Activated naive CD8-positive, alpha-beta T cell treated with anti-CD3 and anti-CD28 coated beads, Interleukin-2, amount 10 ng/mL, durations not matched to agents 7 days and 5 days (primary cell): ENCODE results near the gene TEC. TPM values are rescaled to one million over a fixed set of nuclear protein-coding genes. Genes with fewer than 3 reads are reported as not detected.
"Not testable (repeated sequence)": the region's sequence is repeated elsewhere in the genome, so short reads cannot be mapped to it uniquely, and the experiment has no call there.

Experiments used
- ATAC-seq: fragments of 150-1000 bp; cut with Tn5 transposase; one replicate; pipeline ENCODE4 v1.10.0; 2021; ENCODE audit warnings: low read depth, moderate library complexity
- POLR2A ChIA-PET: fragments of 350-600 bp; sonication (Branson Sonifier 250); formaldehyde crosslinking; loops from one replicate; lab custom pipeline; 2021; ENCODE audit warnings: antibody characterized with exemption; lab: Charles Lee
- DNase-seq: peaks from one replicate; pipeline ENCODE4 v3.0.0; 2021
- H3K27ac Mint-ChIP-seq: one replicate; pipeline ENCODE4 v1.8.0; 2022; ENCODE audit warnings: mild to moderate bottlenecking, mixed read lengths
- H3K27me3 Mint-ChIP-seq: one replicate; pipeline ENCODE4 v1.8.0; 2022; ENCODE audit warnings: mild to moderate bottlenecking, moderate library complexity, mixed read lengths
- H3K36me3 Mint-ChIP-seq: one replicate; pipeline ENCODE4 v1.8.0; 2021; ENCODE audit warnings: mild to moderate bottlenecking, mixed read lengths
- H3K4me1 Mint-ChIP-seq: one replicate; pipeline ENCODE4 v1.8.0; 2021; ENCODE audit warnings: mixed read lengths
- H3K4me3 Mint-ChIP-seq: one replicate; pipeline ENCODE4 v1.8.0; 2022; ENCODE audit warnings: mild to moderate bottlenecking, moderate library complexity, mixed read lengths
- H3K9me3 Mint-ChIP-seq: one replicate; pipeline ENCODE4 v1.8.0; 2021; ENCODE audit warnings: mixed read lengths
- total RNA-seq, 2 experiments: library from RNA; stranded (reverse); gene quantifications; one replicate each; pipeline ENCODE4 v1.2.3, GENCODE V29; 2021

TEC gene
- total RNA-seq, 2 experiments from 2014 or later: 4.2 TPM

DNA sequence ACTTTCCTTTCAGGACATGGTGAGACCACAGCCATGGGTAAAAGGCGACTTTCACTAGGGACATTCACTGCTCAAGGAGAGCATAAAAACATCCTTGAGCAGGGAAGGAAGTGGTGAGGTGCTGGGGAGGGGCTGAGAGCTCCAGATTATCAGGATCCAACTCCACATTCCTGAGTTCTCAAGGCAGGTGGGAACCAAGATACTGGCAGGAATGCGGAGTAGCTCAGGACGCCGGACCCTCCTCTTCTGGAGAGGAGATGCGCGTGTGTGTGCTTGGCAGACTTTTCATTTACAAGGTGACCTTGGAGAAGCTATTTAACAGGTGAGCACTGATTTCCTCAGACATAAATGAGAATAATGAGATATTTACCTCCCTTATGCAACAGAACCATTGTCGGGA lies 94.3 kb downstream of the TEC start:
- ATAC-seq: no peak
- H3K4me3 Mint-ChIP-seq: no peak overlapping the region
- peaks cover 3% of the 10 kb centered on the region for H3K9me3 Mint-ChIP-seq
- H3K27me3 Mint-ChIP-seq: no peaks in the 10 kb centered on the region
- POLR2A ChIA-PET: no interaction called here
- H3K36me3 Mint-ChIP-seq: peaks cover 3% of the 10 kb centered on the region
- peaks cover 20% of the 10 kb centered on the region for H3K4me1 Mint-ChIP-seq
- no peak for DNase-seq
- no peak overlapping the region for H3K27ac Mint-ChIP-seq

DNA sequence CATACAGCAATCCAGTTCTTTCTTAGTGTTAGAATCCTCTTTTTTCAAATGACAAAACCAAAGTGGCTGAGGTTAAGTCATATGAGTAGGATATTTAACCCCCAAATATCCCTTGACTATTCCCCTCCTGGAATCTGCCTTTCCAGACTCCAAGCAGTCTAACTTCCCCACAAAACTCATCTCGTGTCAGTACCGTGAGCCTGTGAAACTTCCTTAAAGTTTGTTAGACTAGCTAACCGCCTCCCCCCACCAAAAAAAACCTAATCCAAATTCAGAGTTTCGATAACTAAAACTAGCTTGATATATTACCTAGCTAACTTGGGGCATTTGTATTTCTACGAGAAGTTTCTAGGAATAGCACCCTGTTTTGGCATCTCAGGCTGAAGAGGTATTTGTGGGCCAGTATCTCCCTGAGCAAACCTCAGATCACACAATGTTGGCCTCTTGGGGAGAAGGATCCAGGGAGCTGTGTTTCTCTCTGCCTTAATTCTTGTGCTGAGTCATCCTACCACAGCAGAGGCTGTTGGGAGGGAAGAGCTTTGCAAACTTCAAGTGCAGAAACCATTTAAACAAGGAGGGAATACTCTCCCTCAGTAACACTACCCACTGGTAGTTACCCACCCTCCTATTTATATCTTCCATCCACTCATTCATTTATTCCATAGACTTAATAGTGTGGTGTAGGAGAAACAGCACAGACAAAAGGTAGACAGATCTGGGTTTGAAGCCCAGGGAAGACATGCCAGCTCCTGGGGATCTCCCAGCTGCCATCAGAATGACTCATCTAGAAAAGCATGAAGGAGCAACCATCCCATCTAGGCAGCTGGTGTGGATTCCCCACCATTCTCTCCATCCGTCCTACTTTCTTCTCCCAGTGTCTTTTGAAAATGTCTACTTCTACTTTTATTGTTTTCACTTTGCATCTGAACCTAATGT lies 96.3 kb downstream of the TEC start:
- Mint-ChIP-seq H3K27ac (peak overlapping the region; percentile 1), H3K27me3 (no peaks in the 10 kb centered on the region), H3K9me3 (peaks cover 3% of the 10 kb centered on the region), H3K4me1 (peaks cover 18% of the 10 kb centered on the region), H3K36me3 (peaks cover 15% of the 10 kb centered on the region), H3K4me3 (no peak overlapping the region)
- ATAC-seq: no peak
- no peak for DNase-seq
- POLR2A ChIA-PET: no interaction called here

DNA sequence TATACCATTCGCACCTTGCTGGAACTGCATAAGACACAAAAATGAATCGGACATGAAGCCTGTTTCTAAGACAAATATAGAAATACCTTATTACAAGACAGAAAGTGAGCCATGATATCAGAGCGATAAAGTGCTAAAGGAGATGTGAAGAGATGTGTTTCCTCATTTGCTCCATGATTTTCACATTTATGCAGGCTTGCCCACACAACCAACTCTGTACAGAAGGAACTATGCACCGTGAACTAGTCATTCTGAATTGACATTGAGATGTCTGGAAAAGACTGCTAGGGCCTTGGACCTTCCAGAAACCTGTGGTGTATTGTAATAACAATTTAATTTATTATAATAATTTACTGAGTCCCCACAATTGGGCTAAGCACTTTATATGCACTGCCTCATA lies 97.0 kb downstream of the TEC start:
- no peak for ATAC-seq
- no peak overlapping the region for H3K4me3 Mint-ChIP-seq
- peaks cover 1% of the 10 kb centered on the region for H3K9me3 Mint-ChIP-seq
- no peak for DNase-seq
- H3K36me3 Mint-ChIP-seq: peaks cover 18% of the 10 kb centered on the region
- no peak overlapping the region for H3K27ac Mint-ChIP-seq
- no peaks in the 10 kb centered on the region for H3K27me3 Mint-ChIP-seq
- POLR2A ChIA-PET: no interaction called here
- H3K4me1 Mint-ChIP-seq: peaks cover 21% of the 10 kb centered on the region

DNA sequence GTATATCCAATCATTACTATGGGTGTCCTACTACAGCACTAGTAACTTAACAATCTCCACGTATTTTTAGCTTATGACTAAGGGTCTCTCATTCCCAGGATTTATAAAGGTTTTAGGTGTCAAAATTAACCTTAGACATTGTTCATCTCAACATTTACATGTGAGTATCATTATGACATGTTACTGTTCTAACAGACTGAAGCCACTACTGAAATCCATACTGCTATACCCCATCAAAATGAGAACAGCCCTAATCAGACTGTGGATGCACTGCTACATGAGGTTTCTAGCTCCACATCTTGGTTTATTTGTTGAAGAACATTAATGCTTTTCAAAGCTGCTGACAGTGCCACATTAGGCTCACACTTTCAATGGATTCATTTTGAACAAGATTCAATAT lies 100.0 kb downstream of the TEC start:
- peaks cover 12% of the 10 kb centered on the region for H3K4me1 Mint-ChIP-seq
- peaks cover 1% of the 10 kb centered on the region for H3K9me3 Mint-ChIP-seq
- H3K36me3 Mint-ChIP-seq: peaks cover 29% of the 10 kb centered on the region
- POLR2A ChIA-PET: no interaction called here
- no peak overlapping the region for H3K4me3 Mint-ChIP-seq
- H3K27ac Mint-ChIP-seq: no peak overlapping the region
- ATAC-seq (no peak), DNase-seq (no peak)
- H3K27me3 Mint-ChIP-seq: no peaks in the 10 kb centered on the region

DNA sequence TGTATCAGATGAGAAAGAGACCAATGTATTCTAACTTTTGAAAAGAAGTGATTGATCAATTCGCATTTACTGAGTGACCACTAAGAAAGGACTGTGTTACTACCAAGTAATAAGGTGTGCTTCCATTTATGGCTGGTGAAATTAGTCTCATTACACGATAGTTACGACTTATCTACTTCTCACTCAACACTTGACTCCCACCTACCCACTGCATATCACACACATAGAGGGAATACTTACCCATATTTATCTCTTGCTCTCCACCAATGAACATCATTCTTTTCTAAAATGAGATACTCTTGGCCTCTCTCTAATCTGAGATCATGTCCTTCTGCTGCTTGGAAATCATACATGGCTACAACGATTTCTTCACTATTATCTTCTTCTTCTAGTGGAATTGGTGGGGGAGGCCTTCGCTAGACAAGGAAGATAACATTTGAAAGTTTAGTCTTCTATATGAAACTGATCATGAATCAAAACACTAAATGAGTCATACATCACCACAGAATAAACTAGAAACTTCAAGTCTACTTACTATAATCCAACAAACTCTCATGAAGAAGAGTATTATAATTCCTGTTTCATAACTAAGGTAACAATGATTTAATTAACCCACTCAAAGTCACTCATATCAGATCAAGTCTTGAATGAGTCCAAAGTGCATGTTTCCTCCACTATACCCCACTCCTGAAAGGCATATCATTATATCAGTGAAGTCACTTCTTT lies 101.9 kb downstream of the TEC start:
- POLR2A ChIA-PET: no interaction called here
- ATAC-seq: no peak
- no peak overlapping the region for H3K27ac Mint-ChIP-seq
- no peak for DNase-seq
- no peaks in the 10 kb centered on the region for H3K27me3 Mint-ChIP-seq
- no peak overlapping the region for H3K4me3 Mint-ChIP-seq
- peaks cover 1% of the 10 kb centered on the region for H3K9me3 Mint-ChIP-seq
- peaks cover 7% of the 10 kb centered on the region for H3K4me1 Mint-ChIP-seq
- peaks cover 31% of the 10 kb centered on the region for H3K36me3 Mint-ChIP-seq

DNA sequence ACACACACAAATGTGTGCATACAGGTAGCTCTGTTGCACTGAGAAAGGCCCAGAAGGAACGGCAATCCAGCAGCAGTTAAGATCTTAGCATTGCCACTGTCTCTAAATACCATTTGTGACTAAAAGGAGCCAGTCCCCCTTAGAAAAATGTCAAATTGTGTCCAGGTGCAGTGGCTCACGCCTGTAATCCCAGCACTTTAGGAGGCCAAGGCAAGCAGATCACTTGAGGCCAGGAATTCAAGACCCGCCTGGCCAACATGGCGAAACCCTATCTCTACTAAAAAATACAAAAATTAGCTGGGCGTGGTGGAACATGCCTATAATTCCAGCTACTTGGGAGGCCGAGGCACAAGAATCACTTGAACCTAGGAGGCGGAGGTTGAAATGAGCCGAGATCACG lies 105.1 kb downstream of the TEC start:
- peaks cover 14% of the 10 kb centered on the region for H3K4me1 Mint-ChIP-seq
- POLR2A ChIA-PET, H3K4me3 Mint-ChIP-seq, H3K27me3 Mint-ChIP-seq, H3K9me3 Mint-ChIP-seq, ATAC-seq, DNase-seq, H3K27ac Mint-ChIP-seq: not testable (repeated sequence)
- peaks cover 26% of the 10 kb centered on the region for H3K36me3 Mint-ChIP-seq

DNA sequence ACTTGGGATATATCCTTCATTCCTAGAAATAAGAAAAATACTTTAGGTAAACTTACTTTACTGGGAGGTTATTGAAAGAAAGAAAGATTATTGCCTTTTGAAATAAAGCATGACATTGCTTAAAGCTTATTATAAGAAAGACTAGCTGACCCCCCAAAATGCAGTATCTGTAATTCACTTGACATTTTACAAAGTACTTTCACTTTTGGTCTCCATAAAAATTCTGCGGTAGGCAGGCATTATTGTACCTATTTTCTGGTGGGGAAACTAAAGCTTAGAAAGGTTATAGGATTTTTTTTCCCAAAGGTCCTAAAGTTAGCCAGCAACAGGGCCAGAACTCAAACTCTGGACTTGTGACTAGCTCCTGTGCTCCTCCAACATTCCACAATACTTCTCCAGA lies 105.9 kb downstream of the TEC start:
- ATAC-seq (no peak), DNase-seq (no peak)
- POLR2A ChIA-PET: no interaction called here
- peaks cover 7% of the 10 kb centered on the region for H3K9me3 Mint-ChIP-seq
- no peaks in the 10 kb centered on the region for H3K27me3 Mint-ChIP-seq
- no peak overlapping the region for H3K27ac Mint-ChIP-seq
- H3K4me1 Mint-ChIP-seq: peaks cover 14% of the 10 kb centered on the region
- H3K4me3 Mint-ChIP-seq: peak overlapping the region; percentile 41
- H3K36me3 Mint-ChIP-seq: peaks cover 26% of the 10 kb centered on the region

DNA sequence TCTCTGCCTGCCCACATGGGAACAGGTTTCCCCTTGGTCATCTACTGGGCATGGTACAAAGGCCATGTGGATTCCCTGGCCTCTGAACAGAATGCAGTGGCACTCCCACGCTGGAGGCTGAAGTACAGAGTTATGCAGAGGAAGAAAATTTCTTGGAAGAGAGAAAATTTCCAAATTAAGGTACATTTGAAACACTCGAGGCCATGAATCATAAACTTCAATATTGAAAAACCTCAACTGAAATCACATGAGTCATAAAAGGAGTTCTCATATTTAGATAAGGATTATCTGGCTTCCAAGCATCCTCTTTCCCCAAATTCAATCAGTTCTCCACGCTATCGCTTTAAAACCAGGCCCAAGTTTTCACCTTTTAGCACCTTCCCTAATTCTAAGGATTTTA lies 107.5 kb downstream of the TEC start:
- ATAC-seq (no peak), DNase-seq (no peak)
- peaks cover 22% of the 10 kb centered on the region for H3K36me3 Mint-ChIP-seq
- H3K4me1 Mint-ChIP-seq: peaks cover 9% of the 10 kb centered on the region
- H3K4me3 Mint-ChIP-seq: no peak overlapping the region
- H3K27me3 Mint-ChIP-seq: no peaks in the 10 kb centered on the region
- POLR2A ChIA-PET: no interaction called here
- H3K9me3 Mint-ChIP-seq: peaks cover 6% of the 10 kb centered on the region
- no peak overlapping the region for H3K27ac Mint-ChIP-seq

DNA sequence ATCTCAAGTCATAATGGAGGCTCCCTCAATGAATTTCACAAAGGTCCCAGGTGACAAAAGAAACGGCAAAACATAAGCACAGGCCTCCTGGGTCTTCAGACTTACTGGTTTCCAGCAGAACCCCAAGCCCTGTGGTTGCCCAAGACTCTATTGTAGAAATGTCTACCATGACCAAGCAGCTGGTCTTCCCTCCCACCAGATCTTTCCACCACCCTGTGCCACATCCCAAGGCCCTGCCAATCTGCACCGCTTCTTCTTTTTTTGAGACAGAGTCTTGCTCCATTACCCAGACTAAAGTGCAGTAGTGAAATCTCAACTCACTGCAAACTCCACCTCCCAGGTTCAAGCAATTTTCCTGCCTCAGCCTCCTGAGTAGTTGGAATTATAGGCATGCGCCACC lies 112.4 kb downstream of the TEC start:
- POLR2A ChIA-PET: no interaction called here
- DNase-seq (no peak), ATAC-seq (no peak)
- no peak overlapping the region for H3K27ac Mint-ChIP-seq
- no peaks in the 10 kb centered on the region for H3K27me3 Mint-ChIP-seq
- no peak overlapping the region for H3K4me3 Mint-ChIP-seq
- peaks cover 18% of the 10 kb centered on the region for H3K9me3 Mint-ChIP-seq
- H3K4me1 Mint-ChIP-seq: peaks cover 6% of the 10 kb centered on the region
- H3K36me3 Mint-ChIP-seq: peaks cover 45% of the 10 kb centered on the region

DNA sequence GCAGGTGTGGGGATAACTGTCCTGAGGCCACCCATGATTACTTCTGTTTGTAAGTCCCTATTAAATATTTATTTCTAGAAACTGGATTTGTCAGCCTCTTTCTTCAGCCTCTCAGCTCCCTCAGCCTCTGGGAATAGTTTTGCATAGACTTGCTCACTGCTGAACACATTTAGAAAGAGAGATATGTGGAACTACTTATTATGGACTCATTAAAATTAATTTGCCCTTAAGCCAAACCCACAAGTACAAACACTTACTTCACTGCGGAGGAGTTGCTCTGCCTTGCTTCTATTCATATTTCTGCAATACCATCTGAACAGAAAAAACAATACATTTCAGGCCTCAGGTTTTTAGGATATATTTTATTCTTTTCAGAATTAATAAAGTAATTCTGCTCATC lies 113.2 kb downstream of the TEC start:
- POLR2A ChIA-PET: no interaction called here
- no peaks in the 10 kb centered on the region for H3K27me3 Mint-ChIP-seq
- H3K9me3 Mint-ChIP-seq: peaks cover 14% of the 10 kb centered on the region
- no peak overlapping the region for H3K27ac Mint-ChIP-seq
- H3K4me1 Mint-ChIP-seq: peaks cover 3% of the 10 kb centered on the region
- no peak overlapping the region for H3K4me3 Mint-ChIP-seq
- DNase-seq (no peak), ATAC-seq (no peak)
- H3K36me3 Mint-ChIP-seq: peaks cover 45% of the 10 kb centered on the region

DNA sequence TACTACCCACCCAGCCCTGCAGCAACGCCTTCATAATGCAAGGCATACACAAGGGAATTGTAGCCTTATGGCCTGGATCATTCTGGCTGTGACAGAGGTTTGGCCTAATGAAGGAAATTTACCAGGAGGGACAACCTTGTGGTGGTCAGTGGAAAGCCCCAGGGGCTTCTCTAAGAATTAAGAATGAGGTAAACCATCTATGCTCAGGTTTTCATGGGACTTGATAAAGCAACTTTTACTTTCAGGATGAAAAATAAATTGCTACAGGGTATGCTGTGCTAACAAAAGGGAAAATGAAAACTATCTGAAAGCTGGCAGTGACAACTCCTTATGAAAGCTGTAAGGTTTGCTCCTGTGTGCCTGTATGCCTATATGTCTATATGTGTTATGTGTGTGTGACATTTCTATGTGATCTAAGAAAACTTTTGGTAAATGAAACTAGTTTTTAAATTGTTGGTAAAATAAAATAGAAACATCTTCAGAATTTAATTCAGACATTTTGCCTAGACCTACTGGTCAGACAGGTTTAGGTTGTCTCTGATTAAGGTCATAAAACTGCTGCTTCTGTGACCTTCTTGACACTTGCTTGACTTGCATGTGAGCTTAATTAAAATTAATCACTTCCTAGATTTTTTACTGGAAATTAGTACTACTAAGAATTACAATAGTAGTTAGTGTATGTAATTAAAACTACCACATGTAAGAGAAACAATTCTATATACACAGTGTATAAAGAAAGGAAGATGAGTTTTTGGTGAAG lies 115.7 kb downstream of the TEC start:
- H3K36me3 Mint-ChIP-seq: peaks cover 48% of the 10 kb centered on the region
- H3K9me3 Mint-ChIP-seq: peaks cover 13% of the 10 kb centered on the region
- no peaks in the 10 kb centered on the region for H3K4me1 Mint-ChIP-seq

DNA sequence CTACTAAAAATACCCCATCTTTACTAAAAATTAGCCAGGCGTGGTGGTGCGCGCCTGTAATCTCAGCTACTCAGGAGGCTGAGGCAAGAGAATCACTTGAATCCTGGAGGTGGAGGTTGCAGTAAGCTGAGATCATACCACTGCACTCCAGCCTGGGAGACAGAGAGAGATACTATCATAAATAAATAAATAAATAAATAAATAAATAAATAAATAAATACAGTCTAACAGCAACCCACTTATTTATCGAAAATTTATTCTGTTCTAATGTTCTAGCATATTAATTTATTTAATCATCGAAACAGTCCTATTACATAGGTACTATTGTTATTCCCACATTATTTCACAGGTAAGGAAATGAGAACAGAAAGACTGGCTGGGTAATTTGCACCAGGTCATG lies 117.4 kb downstream of the TEC start:
- Mint-ChIP-seq H3K27ac (no peak overlapping the region), H3K4me3 (no peak overlapping the region), H3K9me3 (peaks cover 13% of the 10 kb centered on the region)

More for the DNA sequence above, 115.7 kb downstream of the TEC start:
- no peak for ATAC-seq
- Mint-ChIP-seq H3K27ac (no peak overlapping the region), H3K27me3 (no peaks in the 10 kb centered on the region), H3K4me3 (no peak overlapping the region)
- DNase-seq: no peak
- POLR2A ChIA-PET: no interaction called here

DNA sequence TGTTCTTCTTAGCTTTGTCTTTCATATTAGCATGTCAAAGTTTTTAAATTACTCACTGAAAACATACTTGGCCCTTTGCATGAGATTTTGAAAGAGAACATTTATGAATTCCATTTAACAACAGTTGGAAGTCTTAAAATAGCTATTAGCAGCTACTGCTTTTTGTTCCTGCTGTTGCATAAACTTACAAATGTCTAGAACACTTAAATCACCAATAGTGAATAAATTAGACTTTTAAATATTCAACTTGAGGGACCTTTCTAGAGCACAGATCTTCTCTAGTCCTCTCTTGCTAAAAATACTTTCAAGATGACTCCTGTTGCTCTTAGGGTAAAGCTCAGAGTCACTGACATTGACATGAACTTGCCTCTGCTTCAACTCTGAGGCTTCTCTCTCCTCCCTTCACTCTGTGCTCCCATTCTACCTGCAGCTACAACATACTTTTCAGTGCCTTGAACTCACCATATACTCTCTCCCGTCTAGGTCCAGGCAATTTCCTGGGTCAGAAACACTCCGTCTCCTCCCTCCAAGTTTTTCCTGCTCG lies 119.7 kb downstream of the TEC start:
- POLR2A ChIA-PET: no interaction called here
- H3K36me3 Mint-ChIP-seq: peaks cover 33% of the 10 kb centered on the region
- no peak for ATAC-seq
- peaks cover 7% of the 10 kb centered on the region for H3K9me3 Mint-ChIP-seq
- peaks cover 3% of the 10 kb centered on the region for H3K4me1 Mint-ChIP-seq
- H3K27ac Mint-ChIP-seq: no peak overlapping the region
- no peak for DNase-seq
- no peak overlapping the region for H3K4me3 Mint-ChIP-seq
- no peaks in the 10 kb centered on the region for H3K27me3 Mint-ChIP-seq

More for the DNA sequence above, 117.4 kb downstream of the TEC start:
- H3K27me3 Mint-ChIP-seq: no peaks in the 10 kb centered on the region
- no peak for ATAC-seq
- POLR2A ChIA-PET: no interaction called here
- peaks cover 46% of the 10 kb centered on the region for H3K36me3 Mint-ChIP-seq
- no peaks in the 10 kb centered on the region for H3K4me1 Mint-ChIP-seq
- DNase-seq: no peak
